Natural killer cell (primary cell): Measurements from ENCODE around the gene HIVEP3. TPM values are rescaled to one million over a fixed set of nuclear protein-coding genes. Genes with fewer than 3 reads are reported as not detected.

Experiments
- ATAC-seq, 3 donors: fragments of 150-1000 bp in 2 of 3; fragments of 200-7000 bp in 1 of 3; cut with Tn5 transposase; 1 replicate in 1 of 3; 2 replicates in 2 of 3; pipeline ENCODE4 v1.10.0; 2021; ENCODE audit warnings: mild to moderate bottlenecking in 2 of 3, moderate library complexity in 2 of 3
- DNase-seq, 2 donors: peaks; one replicate each; pipeline versions ENCODE4 v3.0.0 to v3.0.0-alpha.2; 2013 to 2021; ENCODE audit warnings: mixed read lengths in 1 of 2
- H3K27ac ChIP-seq: one replicate; pipeline ENCODE4 v1.5.1; 2013; ENCODE audit warnings: mild to moderate bottlenecking, low read length
- H3K27me3 ChIP-seq: one replicate; pipeline ENCODE4 v1.6.1; 2013; ENCODE audit warnings: low read length; ENCODE audit not compliant: control insufficient read depth, insufficient read depth
- H3K36me3 ChIP-seq: one replicate; pipeline ENCODE4 v1.6.1; 2013; ENCODE audit warnings: low read length; ENCODE audit not compliant: control insufficient read depth, insufficient read depth
- H3K4me1 ChIP-seq: one replicate; pipeline ENCODE4 v1.6.1; 2013; ENCODE audit warnings: low read length; ENCODE audit not compliant: control insufficient read depth, insufficient read depth
- H3K4me3 ChIP-seq: one replicate; pipeline ENCODE4 v1.5.1; 2013; ENCODE audit warnings: low read length
- H3K9me3 ChIP-seq: one replicate; pipeline ENCODE4 v1.6.1; 2013; ENCODE audit warnings: low read length; ENCODE audit not compliant: control insufficient read depth, insufficient read depth
- H3K27ac Mint-ChIP-seq, 2 donors: one replicate each; pipeline ENCODE4 v1.8.0; 2022; ENCODE audit warnings: mild to moderate bottlenecking in 2 of 2, mixed read lengths in 2 of 2, moderate library complexity in 1 of 2
- H3K27me3 Mint-ChIP-seq, 2 donors: one replicate each; pipeline ENCODE4 v1.8.0; 2022; ENCODE audit warnings: low read depth in 2 of 2, mixed read lengths in 2 of 2
- H3K36me3 Mint-ChIP-seq: one replicate; pipeline ENCODE4 v1.8.0; 2022; ENCODE audit warnings: mixed read lengths
- H3K4me1 Mint-ChIP-seq, 2 donors: one replicate each; pipeline ENCODE4 v1.8.0; 2022; ENCODE audit warnings: mixed read lengths in 2 of 2
- H3K4me3 Mint-ChIP-seq: one replicate; pipeline ENCODE4 v1.8.0; 2022; ENCODE audit warnings: mild to moderate bottlenecking, moderate library complexity, mixed read lengths
- H3K9me3 Mint-ChIP-seq, 2 donors: one replicate each; pipeline ENCODE4 v1.8.0; 2022; ENCODE audit warnings: mixed read lengths in 2 of 2
- CTCF ChIP-seq: fragments of 200-600 bp; IDR thresholded peaks from one replicate; pipeline ENCODE4 v1.8.0; 2022; ENCODE audit warnings: antibody characterized with exemption
- WGBS: methylation state at CpG from one replicate; pipeline ENCODE4 v1.1.7; 2013; ENCODE audit warnings: missing lambda C conversion rate; ENCODE audit not compliant: insufficient coverage; 5-methylcytosine and 5-hydroxymethylcytosine counted together
- intact Hi-C: fragments of 100-400 bp; cut with micrococcal nuclease; formaldehyde crosslinking; loops from one replicate; pipeline ENCODE4 v1.14.2; 2022
- total RNA-seq, 4 donors: library from RNA; stranded (reverse); fragments of 120-200 nt in 1 of 4; gene quantifications; one replicate each; pipeline versions ENCODE4 v1.2.3 to v1.2.4, GENCODE V29; 2013 to 2022

Gene HIVEP3
- total RNA-seq, 3 donors from 2014 or later (not counting 1 experiment from before 2014, with no cell fraction given): 26.2 to 35.2 (median 29.8) TPM

DNA sequence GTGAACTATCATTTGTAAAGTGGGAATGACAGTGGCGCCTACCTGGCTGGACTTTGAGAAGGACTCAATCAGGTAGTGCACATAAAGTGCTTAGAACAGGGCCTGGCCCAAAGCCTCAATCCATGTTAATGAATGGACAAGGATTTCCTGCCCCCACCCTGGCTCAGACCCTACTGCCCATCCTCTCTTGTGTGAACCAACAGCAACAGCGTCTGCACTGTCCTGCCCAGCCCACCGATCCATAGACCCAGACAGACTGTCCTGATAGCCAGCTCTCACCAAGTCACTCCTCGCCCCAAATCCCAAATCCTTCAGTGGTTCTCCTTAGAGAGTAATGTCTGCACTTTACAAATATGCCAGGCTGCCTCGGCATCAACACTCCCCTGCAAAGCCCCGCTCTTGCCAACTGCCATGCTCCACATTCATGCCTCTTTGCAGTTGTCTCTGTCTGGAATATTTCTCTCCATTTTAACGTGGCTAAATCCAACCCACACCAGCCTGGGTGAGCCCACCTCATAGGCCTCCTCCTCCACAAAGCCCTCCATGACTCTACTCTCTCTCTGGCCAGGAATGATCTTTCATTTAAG is 276.7 kb downstream of the HIVEP3 start:
- DNase-seq: no peak
- Histone ChIP-seq H3K4me1 (peaks cover 23% of the 10 kb centered on the region), H3K4me3 (no peak overlapping the region), H3K36me3 (no peaks in the 10 kb centered on the region), H3K9me3 (no peaks in the 10 kb centered on the region), H3K27ac (no peak overlapping the region), H3K27me3 (no peaks in the 10 kb centered on the region)
- Mint-ChIP-seq H3K9me3 (no peaks in the 10 kb centered on the region), H3K4me1 (peaks cover 37 to 42% of the 10 kb centered on the region in 2 donors), H3K36me3 (no peaks in the 10 kb centered on the region), H3K27me3 (no peaks in the 10 kb centered on the region), H3K27ac (no peak overlapping the region), H3K4me3 (no peak overlapping the region)
- intact Hi-C loops: no loop called here
- ATAC-seq: no peak
- TF ChIP-seq CTCF: no peak
- 95% methylated on average over 7 of the region's 7 CpGs for WGBS

DNA sequence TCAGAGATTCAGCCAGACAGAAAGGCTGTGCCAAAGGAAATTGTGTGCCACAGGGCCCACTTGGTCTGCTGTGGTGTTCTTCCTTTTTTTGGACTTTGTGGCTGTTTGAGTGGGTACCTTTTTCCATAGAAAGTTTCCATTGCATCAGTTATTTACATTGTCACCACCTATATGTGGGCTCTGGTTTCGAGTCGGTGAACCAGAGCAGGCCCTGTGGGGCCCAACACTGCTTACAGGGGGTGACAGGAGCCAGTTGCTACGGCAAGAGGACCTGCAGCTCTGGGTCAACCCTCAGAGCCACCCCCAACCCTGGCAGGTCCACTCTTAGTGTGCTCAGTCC is 277.3 kb downstream of the HIVEP3 start:
- H3K4me1 ChIP-seq: peaks cover 23% of the 10 kb centered on the region
- H3K27me3 Mint-ChIP-seq: no peaks in the 10 kb centered on the region
- H3K27ac Mint-ChIP-seq: no peak overlapping the region

GRCh38 chr1:41640756-41641474 is 277.8 kb downstream of the HIVEP3 start:
- H3K27ac ChIP-seq: no peak overlapping the region
- H3K9me3 ChIP-seq: no peaks in the 10 kb centered on the region
- no peaks in the 10 kb centered on the region for H3K27me3 ChIP-seq
- Mint-ChIP-seq H3K4me3 (no peak overlapping the region), H3K9me3 (no peaks in the 10 kb centered on the region), H3K27me3 (no peaks in the 10 kb centered on the region), H3K27ac (no peak overlapping the region), H3K4me1 (peaks cover 31 to 33% of the 10 kb centered on the region in 2 donors), H3K36me3 (no peaks in the 10 kb centered on the region)
- no peak for TF ChIP-seq CTCF
- H3K36me3 ChIP-seq: no peaks in the 10 kb centered on the region
- no peak overlapping the region for H3K4me3 ChIP-seq
- DNase-seq (no peak), ATAC-seq (no peak)
- intact Hi-C loops: no loop called here
- WGBS: 70% methylated on average over 4 of the region's 8 CpGs
- H3K4me1 ChIP-seq: peaks cover 23% of the 10 kb centered on the region

More for the DNA sequence above, 277.3 kb downstream of the HIVEP3 start:
- 45% methylated on average over 3 of the region's 3 CpGs for WGBS
- Histone ChIP-seq H3K4me3 (no peak overlapping the region), H3K9me3 (no peaks in the 10 kb centered on the region), H3K36me3 (no peaks in the 10 kb centered on the region), H3K27me3 (no peaks in the 10 kb centered on the region), H3K27ac (no peak overlapping the region)
- H3K4me3 Mint-ChIP-seq: no peak overlapping the region
- TF ChIP-seq CTCF: no peak
- ATAC-seq: no peak
- intact Hi-C loops: no loop called here
- H3K9me3 Mint-ChIP-seq: no peaks in the 10 kb centered on the region
- H3K36me3 Mint-ChIP-seq: no peaks in the 10 kb centered on the region
- H3K4me1 Mint-ChIP-seq: peaks cover 36 to 37% of the 10 kb centered on the region in 2 donors
- no peak for DNase-seq
